ENCODE results near the gene SF3B2. TPM values are rescaled to one million over a fixed set of nuclear protein-coding genes. Genes with fewer than 3 reads are reported as not detected.

Gene SF3B2
- total RNA-seq, 1 experiment from 2014 or later: 237 TPM

DNA sequence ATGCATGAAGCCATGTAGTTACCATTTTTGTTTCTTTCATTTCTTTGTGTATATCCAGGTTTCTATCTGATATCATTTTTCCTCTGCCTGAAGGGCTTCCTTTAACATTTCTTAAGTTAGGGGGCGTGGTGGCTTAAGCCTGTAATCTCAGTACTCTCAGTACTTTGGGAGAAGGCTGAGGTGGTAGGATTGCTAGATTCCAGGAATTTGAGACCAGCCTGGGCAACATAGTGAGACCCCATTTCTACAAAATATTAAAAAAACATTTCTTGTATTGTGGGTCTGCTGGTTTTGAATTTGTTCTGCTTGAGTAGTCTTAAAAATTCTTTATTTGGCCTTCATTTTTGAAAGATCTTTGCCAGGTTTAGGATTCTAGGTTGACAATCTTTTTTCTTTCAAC lies 12.4 kb downstream of the SF3B2 start:
- Histone ChIP-seq H3K27ac (ENCODE audit: insufficient read length, low read depth, low read length) (no peak overlapping the region), H3K9ac (ENCODE audit: extremely low read depth, insufficient read length, low read length) (no peak overlapping the region), H3K56ac (ENCODE audit: insufficient read length, low read depth, low read length) (no peak overlapping the region), H3K27me3 (ENCODE audit: insufficient read depth, low read length) (no peaks in the 10 kb centered on the region), H3K79me1 (ENCODE audit: insufficient read depth, low read depth, low read length, poor library complexity, severe bottlenecking) (no peaks in the 10 kb centered on the region), H2AK5ac (ENCODE audit: insufficient read length, low read length) (no peak overlapping the region), H3K18ac (ENCODE audit: insufficient read length, low read depth, low read length) (no peak overlapping the region), H3K9me3 (ENCODE audit: control insufficient read depth, low read depth, low read length) (no peaks in the 10 kb centered on the region), H2AFZ (ENCODE audit: low read length) (no peak overlapping the region), H3K14ac (ENCODE audit: insufficient read depth, low read length) (no peak overlapping the region), H2BK20ac (ENCODE audit: low read depth, low read length, poor library complexity, severe bottlenecking) (no peak overlapping the region), H3K4ac (ENCODE audit: low read depth, low read length) (no peak overlapping the region), H3K23me2 (ENCODE audit: insufficient read length, low read depth, low read length, poor library complexity, severe bottlenecking) (no peaks in the 10 kb centered on the region), H2BK5ac (ENCODE audit: insufficient read length, low read length) (no peak overlapping the region), H3K4me2 (ENCODE audit: insufficient read depth, insufficient read length, low read length) (no peak overlapping the region), H2BK15ac (ENCODE audit: low read depth, low read length) (no peak overlapping the region), H3K23ac (ENCODE audit: insufficient read length, low read depth, low read length) (no peak overlapping the region), H3K4me1 (ENCODE audit: insufficient read depth, low read length) (no peaks in the 10 kb centered on the region), H2BK120ac (ENCODE audit: low read depth, low read length, poor library complexity, severe bottlenecking) (no peak overlapping the region), H4K91ac (ENCODE audit: insufficient read length, low read depth, low read length) (no peak overlapping the region), H4K20me1 (ENCODE audit: control insufficient read depth, insufficient read depth, insufficient read length) (no peaks in the 10 kb centered on the region), H4K5ac (ENCODE audit: insufficient read length, low read depth, low read length) (no peak overlapping the region), H3T11ph (ENCODE audit: low read length) (no peak overlapping the region), H4K8ac (replicated peaks; ENCODE audit: insufficient read length, low read depth, low read length) (no peak overlapping the region), H3K79me2 (ENCODE audit: insufficient read depth, low read length) (no peaks in the 10 kb centered on the region), H2BK12ac (ENCODE audit: insufficient read length, low read depth, low read length) (no peak overlapping the region)
- TF ChIP-seq, protein P1, sequence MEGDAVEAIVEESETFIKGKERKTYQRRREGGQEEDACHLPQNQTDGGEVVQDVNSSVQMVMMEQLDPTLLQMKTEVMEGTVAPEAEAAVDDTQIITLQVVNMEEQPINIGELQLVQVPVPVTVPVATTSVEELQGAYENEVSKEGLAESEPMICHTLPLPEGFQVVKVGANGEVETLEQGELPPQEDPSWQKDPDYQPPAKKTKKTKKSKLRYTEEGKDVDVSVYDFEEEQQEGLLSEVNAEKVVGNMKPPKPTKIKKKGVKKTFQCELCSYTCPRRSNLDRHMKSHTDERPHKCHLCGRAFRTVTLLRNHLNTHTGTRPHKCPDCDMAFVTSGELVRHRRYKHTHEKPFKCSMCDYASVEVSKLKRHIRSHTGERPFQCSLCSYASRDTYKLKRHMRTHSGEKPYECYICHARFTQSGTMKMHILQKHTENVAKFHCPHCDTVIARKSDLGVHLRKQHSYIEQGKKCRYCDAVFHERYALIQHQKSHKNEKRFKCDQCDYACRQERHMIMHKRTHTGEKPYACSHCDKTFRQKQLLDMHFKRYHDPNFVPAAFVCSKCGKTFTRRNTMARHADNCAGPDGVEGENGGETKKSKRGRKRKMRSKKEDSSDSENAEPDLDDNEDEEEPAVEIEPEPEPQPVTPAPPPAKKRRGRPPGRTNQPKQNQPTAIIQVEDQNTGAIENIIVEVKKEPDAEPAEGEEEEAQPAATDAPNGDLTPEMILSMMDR (conservative IDR thresholded peaks at IDR 0.05): no peak
- H3K4me3 Mint-ChIP-seq: no peak overlapping the region
- no peak overlapping the region for H3K27ac Mint-ChIP-seq
- H3K36me3 Mint-ChIP-seq (ENCODE audit: insufficient read depth in 1 of 3, low read depth in 3 of 3): peaks cover 69 to 95% (median 92%) of the 10 kb centered on the region in 3 experiments
- no peaks in the 10 kb centered on the region for H3K9me3 Mint-ChIP-seq
- no peak for DNase-seq
- no peaks in the 10 kb centered on the region for H3K27me3 Mint-ChIP-seq (ENCODE audit: low read depth)
- H3K4me1 Mint-ChIP-seq: peaks cover 12 to 15% of the 10 kb centered on the region in 2 experiments
- no CpG with 5 or more reads among the region's 1 CpG for WGBS (ENCODE audit: extremely low coverage, insufficient read length, low lambda C conversion rate)
